Mononuclear cell (primary cell): ENCODE measurements around the gene CYB5R4. TPM values are rescaled to one million over a fixed set of nuclear protein-coding genes. Genes with fewer than 3 reads are reported as not detected.

Source experiments
- H3K27me3 ChIP-seq: 2 replicates; pipeline ENCODE4 v1.6.0; 2011; ENCODE audit warnings: low read length, control low read depth; ENCODE audit not compliant: insufficient read depth
- H3K4me1 ChIP-seq: 2 replicates; pipeline ENCODE4 v1.5.1; 2011; ENCODE audit warnings: mild to moderate bottlenecking, low read length, control low read depth; ENCODE audit not compliant: insufficient read depth
- H3K4me3 ChIP-seq: 2 replicates; pipeline ENCODE4 v1.5.1; 2011; ENCODE audit warnings: mild to moderate bottlenecking, low read length, moderate library complexity
- H3K9me3 ChIP-seq: 2 replicates; pipeline ENCODE4 v1.5.1; 2011; ENCODE audit warnings: low read depth, mild to moderate bottlenecking, control low read depth, low read length
- total RNA-seq: library from RNA; depleted of rRNA; stranded (reverse); fragments of >200 nt; gene quantifications from one replicate; pipeline ENCODE4 v1.2.3, GENCODE V29; 2012

CYB5R4 gene
- total RNA-seq, 1 donor: 26.7 TPM

DNA sequence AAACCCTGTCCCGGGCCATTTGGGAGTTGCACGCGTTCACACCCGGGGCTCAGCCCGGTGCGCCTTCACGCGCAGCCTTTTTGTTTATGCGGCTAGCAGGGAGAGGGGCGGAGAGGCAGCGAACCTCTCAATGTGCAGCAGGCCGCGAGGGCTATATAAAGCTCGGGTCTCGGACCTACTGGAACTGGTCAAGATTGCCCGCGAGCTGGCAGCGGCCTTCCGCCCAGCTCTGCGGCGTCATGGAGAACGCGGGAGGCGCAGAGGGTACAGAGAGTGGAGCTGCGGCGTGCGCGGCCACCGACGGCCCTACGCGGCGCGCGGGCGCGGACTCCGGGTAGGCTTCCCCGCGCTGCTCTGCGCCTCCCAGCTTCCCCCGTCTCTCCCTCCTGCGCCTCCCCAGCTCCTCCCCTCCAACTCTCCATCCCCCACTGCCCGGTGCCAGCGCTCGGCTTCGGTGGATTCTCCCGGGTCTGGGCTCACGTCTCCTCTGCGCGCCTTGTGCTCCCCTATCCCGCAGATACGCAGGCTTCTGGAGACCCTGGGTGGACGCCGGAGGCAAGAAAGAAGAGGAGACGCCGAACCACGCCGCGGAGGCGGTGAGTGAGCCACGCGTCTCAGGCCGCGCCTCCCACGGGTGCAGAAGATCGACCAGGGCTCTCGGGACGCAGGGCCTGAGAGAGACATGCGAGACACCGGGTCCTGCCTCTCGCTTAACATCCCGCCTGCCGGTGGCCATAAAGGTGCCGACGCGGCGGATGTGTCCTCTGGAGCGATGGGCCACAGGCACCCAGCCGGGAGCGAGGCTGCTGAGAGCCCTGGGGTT is 6.1 kb upstream of the CYB5R4 start, which contains the start of gene RIPPLY2:
Gene RIPPLY2 (plus strand): TSS at position 183 of the 823 bp plus-strand sequence. CDS start 57 bp downstream, at position 240.
- Histone ChIP-seq H3K9me3 (no peaks in the 10 kb centered on the region), H3K4me3 (no peak within 1 kb of the TSS), H3K4me1 (peaks cover 11% of the 10 kb centered on the region), H3K27me3 (peaks cover 76% of the 10 kb centered on the region)

DNA sequence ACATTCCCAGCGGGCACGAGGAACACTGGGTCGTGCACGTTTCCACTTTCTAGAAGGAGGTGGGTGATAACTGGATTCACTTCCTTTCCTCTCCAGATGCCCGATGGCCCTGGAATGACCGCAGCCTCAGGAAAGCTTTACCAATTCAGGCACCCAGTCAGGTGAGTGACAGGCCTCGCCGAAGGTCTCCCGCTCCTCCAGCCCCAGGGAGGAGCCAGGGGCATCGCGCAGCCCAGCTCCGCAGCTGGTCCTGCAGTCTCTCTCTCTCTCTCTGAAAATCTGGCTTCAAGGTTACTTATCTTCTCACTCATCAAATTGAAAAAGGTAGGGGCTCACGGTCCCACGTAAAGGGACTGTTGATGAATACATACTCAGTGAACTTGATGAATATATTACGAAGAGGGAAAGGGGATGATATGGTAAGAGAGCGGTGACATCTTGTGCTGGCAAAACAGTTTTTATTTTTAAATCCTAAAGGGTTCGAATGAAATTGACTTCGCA is 5.4 kb upstream of the CYB5R4 start:
- Histone ChIP-seq H3K9me3 (no peaks in the 10 kb centered on the region), H3K4me3 (no peak overlapping the region), H3K4me1 (peaks cover 14% of the 10 kb centered on the region), H3K27me3 (peaks cover 76% of the 10 kb centered on the region)

DNA sequence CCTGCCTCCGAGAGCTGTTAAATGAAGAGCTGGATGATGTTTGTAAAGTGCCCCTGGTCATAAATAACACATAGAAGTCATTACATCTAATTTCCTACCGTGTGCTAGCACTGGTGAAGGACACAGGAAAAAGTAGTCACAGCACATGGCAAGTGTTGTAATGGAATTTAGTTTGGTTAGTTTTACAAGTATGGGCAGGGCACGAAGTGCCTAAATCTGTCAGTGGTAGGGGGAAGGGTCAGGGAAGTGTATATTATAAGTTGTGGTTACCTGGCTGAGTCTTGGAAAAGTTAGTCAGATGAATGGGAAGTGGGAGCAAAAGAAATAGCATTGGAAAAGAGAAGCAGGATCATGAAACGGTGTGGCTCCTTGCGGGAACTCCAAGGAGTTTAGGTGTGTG is 4.7 kb upstream of the CYB5R4 start:
- peaks cover 16% of the 10 kb centered on the region for H3K4me1 ChIP-seq
- H3K27me3 ChIP-seq: peaks cover 72% of the 10 kb centered on the region

DNA sequence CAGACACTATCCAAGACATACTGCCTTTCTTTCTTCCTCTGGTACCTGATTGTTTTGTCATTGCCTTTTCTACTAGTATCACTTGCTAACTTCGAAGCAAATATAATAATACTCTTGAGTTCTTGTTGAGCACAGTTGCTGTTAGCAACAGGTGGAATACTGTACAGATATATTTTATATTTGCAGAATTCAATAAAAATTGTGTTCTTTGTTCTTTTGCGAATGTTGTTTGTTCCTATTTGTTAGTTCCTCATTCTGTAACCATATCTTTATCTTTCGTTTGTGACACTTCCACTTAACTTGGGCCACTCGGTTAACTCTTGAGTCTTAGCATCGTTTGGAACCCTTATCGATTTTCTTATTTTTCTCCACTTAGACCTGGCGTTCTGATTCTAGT is 868 bp downstream of the CYB5R4 start:
- peaks cover 24% of the 10 kb centered on the region for H3K4me1 ChIP-seq
- peaks cover 16% of the 10 kb centered on the region for H3K27me3 ChIP-seq
- peak overlapping the region; percentile 89 for H3K4me3 ChIP-seq
- no peaks in the 10 kb centered on the region for H3K9me3 ChIP-seq

More for the DNA sequence above, 4.7 kb upstream of the CYB5R4 start:
- Histone ChIP-seq H3K4me3 (no peak overlapping the region), H3K9me3 (no peaks in the 10 kb centered on the region)

DNA sequence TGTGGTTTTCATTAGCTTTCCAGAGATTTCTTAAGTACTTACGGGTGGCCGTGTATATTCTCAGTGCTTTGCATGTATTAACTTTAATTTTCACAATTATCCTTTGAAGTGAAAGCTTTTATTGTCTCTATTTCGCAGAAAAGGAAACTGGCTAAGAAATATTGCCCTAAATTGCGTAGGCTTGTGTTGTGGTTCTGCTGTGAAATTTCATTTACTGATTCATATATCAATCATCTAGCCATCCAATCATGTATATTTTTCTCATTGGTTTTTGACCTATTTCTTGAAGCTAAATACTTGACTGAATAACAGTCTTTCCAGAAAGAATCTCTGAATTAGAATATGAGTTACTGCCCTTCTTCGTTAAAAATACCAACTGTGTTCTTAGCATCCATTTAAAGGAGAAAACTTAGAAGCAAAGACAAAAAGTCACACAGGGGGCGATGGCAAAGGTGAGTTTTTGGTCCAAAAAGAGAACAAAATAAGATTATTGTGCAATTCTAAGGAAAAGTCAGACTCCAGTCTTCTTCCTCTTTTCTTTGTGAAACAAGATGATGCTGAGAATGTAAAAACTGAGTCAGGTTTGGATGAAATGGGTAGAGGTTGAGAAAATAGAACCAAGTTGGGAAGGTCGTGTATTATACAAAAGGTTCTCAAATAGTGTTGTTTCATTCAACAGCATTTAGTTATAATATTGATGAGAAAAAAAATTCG is 1.4 kb downstream of the CYB5R4 start:
- H3K27me3 ChIP-seq: peaks cover 11% of the 10 kb centered on the region
- H3K9me3 ChIP-seq: no peaks in the 10 kb centered on the region
- peak overlapping the region; percentile 89 for H3K4me3 ChIP-seq
- peaks cover 24% of the 10 kb centered on the region for H3K4me1 ChIP-seq

DNA sequence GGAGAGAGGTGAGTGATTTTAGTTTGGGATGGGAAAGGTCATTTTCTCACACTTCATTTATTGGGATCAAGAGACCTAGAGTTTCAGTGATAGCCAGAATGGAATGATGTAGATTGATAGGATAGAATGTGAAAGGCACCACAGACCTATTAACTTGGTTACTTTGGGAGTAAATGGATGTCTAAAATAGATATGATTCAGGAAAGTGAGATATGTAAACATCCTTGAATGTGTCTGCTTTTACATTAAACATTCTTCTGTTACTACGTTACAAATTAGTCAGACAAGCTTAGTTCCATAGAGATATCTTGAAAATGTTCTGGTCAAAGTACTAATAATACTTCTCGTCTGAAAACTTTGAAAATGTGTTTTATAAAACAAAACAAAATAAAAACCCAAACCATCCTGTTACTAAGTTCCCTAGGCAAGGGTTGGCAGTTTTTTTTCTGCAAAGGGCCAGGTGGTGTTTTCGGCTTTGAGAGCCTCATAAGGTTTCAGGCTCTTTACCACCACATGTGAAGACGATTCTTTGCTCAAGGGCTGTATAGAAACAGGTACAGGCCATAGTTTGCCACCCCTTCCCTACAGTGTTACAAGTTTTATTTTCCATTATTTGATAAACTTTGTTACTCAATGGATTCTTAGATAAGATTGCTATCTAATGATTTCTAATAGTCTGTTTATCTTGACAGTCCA is 3.4 kb downstream of the CYB5R4 start:
- no peaks in the 10 kb centered on the region for H3K27me3 ChIP-seq
- peaks cover 33% of the 10 kb centered on the region for H3K4me1 ChIP-seq
- H3K4me3 ChIP-seq: no peak overlapping the region
- no peaks in the 10 kb centered on the region for H3K9me3 ChIP-seq

DNA sequence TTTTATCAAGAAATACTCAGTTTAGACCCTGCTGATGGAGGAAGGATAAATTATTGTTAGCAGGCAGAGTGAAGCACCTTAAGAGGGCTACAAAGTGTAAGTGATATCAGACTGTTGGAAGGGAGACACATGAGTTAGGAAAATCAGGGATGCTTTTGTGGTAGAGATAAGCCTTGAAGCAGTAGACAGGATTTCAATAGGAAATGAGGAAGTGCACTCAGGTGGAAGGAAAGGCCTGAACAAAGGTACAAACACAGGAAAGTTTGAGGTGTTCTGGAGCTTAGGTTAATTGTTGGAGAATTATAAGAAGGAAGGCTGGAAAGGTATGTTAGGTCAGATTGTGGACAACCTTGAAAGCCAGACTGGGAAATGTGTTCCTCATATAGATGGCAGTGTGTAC is 7.6 kb downstream of the CYB5R4 start:
- H3K4me1 ChIP-seq: peaks cover 10% of the 10 kb centered on the region
- H3K4me3 ChIP-seq: no peak overlapping the region
- H3K9me3 ChIP-seq: no peaks in the 10 kb centered on the region
- no peaks in the 10 kb centered on the region for H3K27me3 ChIP-seq

DNA sequence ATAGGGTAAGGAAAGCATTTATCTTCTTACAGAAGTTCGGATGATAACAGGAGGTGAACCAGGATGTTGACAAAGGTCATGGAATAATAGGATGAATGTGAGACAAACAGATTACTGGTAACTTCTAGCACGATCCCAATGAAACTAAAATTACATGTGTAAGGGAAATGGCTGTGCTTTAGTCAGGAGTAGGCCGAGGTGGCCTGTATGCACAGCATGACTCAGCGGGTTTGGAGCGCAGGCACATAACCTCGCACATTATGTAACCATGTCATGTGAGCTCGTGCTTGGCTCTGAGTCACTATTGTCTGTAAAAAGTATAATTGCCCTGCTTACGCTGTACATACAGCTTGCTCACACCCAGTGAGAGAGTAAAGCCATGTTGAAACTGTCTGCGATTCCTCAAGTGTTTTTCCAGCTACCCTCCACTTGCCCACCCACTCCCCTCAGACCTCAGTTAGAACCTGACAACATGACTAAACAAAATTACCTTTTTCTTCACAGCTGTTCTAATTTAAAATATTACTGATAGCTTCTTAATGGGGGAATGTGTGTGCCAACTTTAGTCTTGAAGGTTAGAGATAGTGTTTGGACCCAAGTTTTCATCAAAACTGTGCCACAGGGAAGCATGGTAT is 8.2 kb downstream of the CYB5R4 start:
- H3K27me3 ChIP-seq: no peaks in the 10 kb centered on the region
- H3K4me3 ChIP-seq: no peak overlapping the region
- H3K9me3 ChIP-seq: no peaks in the 10 kb centered on the region
- peaks cover 10% of the 10 kb centered on the region for H3K4me1 ChIP-seq

DNA sequence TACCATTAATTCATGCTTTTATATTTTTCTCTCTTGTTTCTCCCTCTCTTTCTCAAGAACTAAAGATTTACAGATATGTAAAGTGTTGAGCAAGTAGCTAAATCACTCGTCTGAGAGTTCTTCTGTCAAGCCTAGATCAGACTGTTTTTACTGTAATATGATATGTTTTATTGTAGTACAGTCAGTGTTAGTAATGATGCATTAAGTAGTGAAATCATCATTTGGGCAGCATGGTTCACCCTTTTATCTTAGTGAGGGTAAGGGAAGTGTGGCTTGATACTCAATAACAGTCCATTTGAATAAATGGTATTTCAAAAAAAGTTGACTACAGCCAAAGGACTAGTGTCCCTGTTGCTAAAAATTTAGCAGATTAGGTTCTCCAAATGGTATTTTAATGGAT is 9.2 kb downstream of the CYB5R4 start:
- Histone ChIP-seq H3K4me1 (peaks cover 16% of the 10 kb centered on the region), H3K9me3 (no peaks in the 10 kb centered on the region), H3K27me3 (no peaks in the 10 kb centered on the region), H3K4me3 (no peak overlapping the region)

DNA sequence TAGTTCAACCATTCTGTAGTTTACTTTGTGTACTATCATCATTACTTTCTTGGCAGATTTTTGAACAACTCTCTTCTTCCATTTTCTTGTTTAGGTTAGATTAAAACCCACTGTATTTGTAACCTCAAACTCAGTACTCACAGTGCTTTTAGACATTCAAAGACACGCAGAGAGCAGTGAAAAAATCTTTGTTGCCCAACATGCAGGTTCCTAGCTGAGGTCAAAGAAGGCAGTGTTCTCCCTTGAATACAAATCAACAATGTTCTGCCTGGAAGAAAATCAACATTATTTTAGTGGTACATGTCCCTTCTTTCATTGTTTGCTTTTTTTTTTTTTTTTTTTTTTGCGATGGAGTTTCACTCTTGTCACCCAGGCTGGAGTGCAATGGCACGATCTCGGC is 11.2 kb downstream of the CYB5R4 start:
- H3K27me3 ChIP-seq: no peaks in the 10 kb centered on the region
- H3K9me3 ChIP-seq: no peaks in the 10 kb centered on the region
- H3K4me3 ChIP-seq: no peak overlapping the region
- H3K4me1 ChIP-seq: peaks cover 18% of the 10 kb centered on the region

DNA sequence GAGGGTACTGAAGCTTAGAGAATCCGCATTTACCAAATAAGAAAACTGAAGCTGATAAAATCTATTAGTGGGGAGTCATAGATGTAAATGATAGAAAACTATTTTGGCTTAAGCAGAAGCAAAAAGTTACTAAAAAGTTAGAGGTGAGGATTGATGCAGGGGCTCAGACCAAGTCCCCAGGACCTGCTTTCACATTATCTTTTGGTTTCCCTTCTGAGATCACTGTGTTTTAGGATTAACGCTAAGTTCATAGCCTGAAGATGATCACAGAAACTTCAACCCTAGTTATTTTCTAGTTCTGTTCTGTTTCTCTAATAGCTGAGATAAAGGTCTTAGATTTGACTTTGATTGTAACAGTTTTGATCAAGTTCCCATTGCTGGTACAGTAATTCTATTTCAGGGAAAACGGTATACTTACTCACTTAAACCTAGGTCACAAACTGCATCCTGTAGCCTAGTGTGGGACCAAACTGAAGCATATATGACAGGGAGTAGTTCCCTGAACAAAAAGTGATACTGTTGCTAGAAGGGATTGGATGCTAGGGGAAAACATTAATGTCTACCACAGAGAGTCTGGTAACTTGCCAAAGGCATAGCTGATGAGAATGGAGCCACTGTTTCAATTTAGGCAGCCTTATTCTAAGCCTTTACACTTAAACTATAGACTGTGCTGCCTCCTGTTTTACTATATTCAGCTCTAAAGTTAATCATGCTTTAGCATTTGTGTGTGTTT is 13.1 kb downstream of the CYB5R4 start:
- Histone ChIP-seq H3K4me1 (peaks cover 12% of the 10 kb centered on the region), H3K4me3 (no peak overlapping the region), H3K9me3 (no peaks in the 10 kb centered on the region), H3K27me3 (no peaks in the 10 kb centered on the region)

DNA sequence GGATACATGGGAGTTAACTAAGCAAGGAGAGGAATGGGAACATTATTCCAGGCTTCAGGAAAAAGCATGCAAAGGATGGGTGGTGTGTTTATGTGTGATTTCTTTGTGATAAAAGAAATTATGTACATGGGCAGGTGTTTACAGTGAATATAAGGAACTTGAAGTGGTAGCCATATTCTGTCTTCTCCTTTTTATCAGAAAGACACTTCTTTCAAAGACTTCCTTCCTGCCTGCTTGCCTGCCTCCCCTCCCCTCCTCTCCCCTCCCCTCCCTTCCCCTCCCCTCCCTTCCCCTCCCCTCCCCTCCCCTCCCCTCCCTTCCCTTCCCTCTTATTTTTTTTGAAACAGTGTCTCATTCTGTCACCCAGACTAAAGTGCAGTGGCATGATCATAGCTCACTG is 14.4 kb downstream of the CYB5R4 start:
- Histone ChIP-seq H3K9me3 (no peaks in the 10 kb centered on the region), H3K4me3 (no peak overlapping the region), H3K4me1 (peaks cover 9% of the 10 kb centered on the region), H3K27me3 (no peaks in the 10 kb centered on the region)

DNA sequence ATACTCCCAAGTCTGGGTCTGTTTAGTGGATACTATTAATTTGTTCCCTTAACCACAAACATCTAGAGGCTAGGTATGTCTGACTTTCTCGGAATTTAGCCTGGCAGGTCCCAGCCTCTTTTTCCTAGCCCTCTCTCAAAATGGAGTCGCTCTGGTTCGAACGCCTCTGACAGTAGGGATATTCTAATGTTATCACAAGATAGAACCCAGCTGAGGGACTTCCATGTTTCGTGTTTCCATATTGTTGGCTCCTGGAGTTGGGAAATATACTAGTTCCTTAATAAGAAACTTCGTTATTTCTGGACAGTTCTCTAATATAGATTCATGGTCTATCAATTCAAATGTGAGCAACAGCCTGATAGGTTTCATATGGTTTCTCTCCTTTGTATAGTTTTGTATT is 16.4 kb downstream of the CYB5R4 start:
- Histone ChIP-seq H3K9me3 (no peaks in the 10 kb centered on the region), H3K4me1 (peaks cover 9% of the 10 kb centered on the region), H3K4me3 (no peak overlapping the region), H3K27me3 (no peaks in the 10 kb centered on the region)
